H9 (cell line): ENCODE results near the gene GGT6. TPM values are rescaled to one million over a fixed set of nuclear protein-coding genes. Genes with fewer than 3 reads are reported as not detected.

Experiments
- DNase-seq: peaks from one replicate; pipeline ENCODE4 v3.0.0-alpha.2; 2017
- H2AFZ ChIP-seq: one replicate; pipeline ENCODE4 v1.6.1; 2013; ENCODE audit warnings: mild to moderate bottlenecking, low read length, control low read depth, moderate library complexity
- H2AK5ac ChIP-seq: 2 replicates; pipeline ENCODE4 v1.6.1; 2013; ENCODE audit warnings: low read length, control low read depth, mixed read lengths; ENCODE audit not compliant: insufficient read length
- H2BK120ac ChIP-seq: one replicate; pipeline ENCODE4 v1.6.1; 2013; ENCODE audit warnings: low read depth, mild to moderate bottlenecking, low read length, control low read depth, inconsistent platforms; ENCODE audit not compliant: poor library complexity, severe bottlenecking
- H2BK12ac ChIP-seq: 2 replicates; pipeline ENCODE4 v1.6.1; 2013; ENCODE audit warnings: low read length, control low read depth, mixed read lengths, low read depth; ENCODE audit not compliant: insufficient read length
- H2BK15ac ChIP-seq: 2 replicates; pipeline ENCODE4 v1.6.1; 2013; ENCODE audit warnings: low read depth, low read length, control low read depth
- H2BK20ac ChIP-seq: one replicate; pipeline ENCODE4 v1.6.1; 2013; ENCODE audit warnings: low read depth, mild to moderate bottlenecking, low read length, control low read depth, inconsistent platforms; ENCODE audit not compliant: poor library complexity, severe bottlenecking
- H2BK5ac ChIP-seq: 2 replicates; pipeline ENCODE4 v1.6.1; 2013; ENCODE audit warnings: low read length, control low read depth, mixed read lengths; ENCODE audit not compliant: insufficient read length
- H3K14ac ChIP-seq: 2 replicates; pipeline ENCODE4 v1.6.1; 2013; ENCODE audit warnings: low read length, control low read depth; ENCODE audit not compliant: insufficient read depth
- H3K18ac ChIP-seq: 2 replicates; pipeline ENCODE4 v1.6.1; 2013; ENCODE audit warnings: low read depth, mild to moderate bottlenecking, mixed read lengths, low read length, control low read depth; ENCODE audit not compliant: insufficient read length
- H3K23ac ChIP-seq: 2 replicates; pipeline ENCODE4 v1.6.1; 2013; ENCODE audit warnings: low read length, control low read depth, mixed read lengths, low read depth; ENCODE audit not compliant: insufficient read length
- H3K23me2 ChIP-seq: 2 replicates; pipeline ENCODE4 v1.6.1; 2013; ENCODE audit warnings: low read depth, mild to moderate bottlenecking, mixed read lengths, low read length, control low read depth; ENCODE audit not compliant: insufficient read length, poor library complexity, severe bottlenecking
- H3K27ac ChIP-seq: 2 replicates; pipeline ENCODE4 v1.5.1; 2013; ENCODE audit warnings: low read length, control low read depth, mixed read lengths, low read depth; ENCODE audit not compliant: insufficient read length
- H3K27me3 ChIP-seq: 2 replicates; pipeline ENCODE4 v1.6.1; 2013; ENCODE audit warnings: low read length, control low read depth, inconsistent platforms; ENCODE audit not compliant: insufficient read depth
- H3K4ac ChIP-seq: 2 replicates; pipeline ENCODE4 v1.6.1; 2013; ENCODE audit warnings: low read depth, mild to moderate bottlenecking, control low read depth, inconsistent platforms, low read length, moderate library complexity
- H3K4me1 ChIP-seq: 2 replicates; pipeline ENCODE4 v1.6.1; 2013; ENCODE audit warnings: low read length, control low read depth, inconsistent platforms; ENCODE audit not compliant: insufficient read depth
- H3K4me2 ChIP-seq: 2 replicates; pipeline ENCODE4 v1.6.1; 2013; ENCODE audit warnings: low read length, control low read depth, mixed read lengths; ENCODE audit not compliant: insufficient read length, insufficient read depth
- H3K56ac ChIP-seq: 2 replicates; pipeline ENCODE4 v1.6.1; 2013; ENCODE audit warnings: low read depth, mild to moderate bottlenecking, mixed read lengths, low read length, control low read depth; ENCODE audit not compliant: insufficient read length
- H3K79me1 ChIP-seq: 2 replicates; pipeline ENCODE4 v1.6.1; 2013; ENCODE audit warnings: low read depth, mild to moderate bottlenecking, moderate library complexity, low read length, control low read depth, inconsistent platforms; ENCODE audit not compliant: insufficient read depth, poor library complexity, severe bottlenecking
- H3K79me2 ChIP-seq: 2 replicates; pipeline ENCODE4 v1.6.1; 2013; ENCODE audit warnings: low read length, control low read depth, inconsistent platforms; ENCODE audit not compliant: insufficient read depth
- H3K9ac ChIP-seq: 2 replicates; pipeline ENCODE4 v1.6.1; 2013; ENCODE audit warnings: low read length, control low read depth, mixed read lengths; ENCODE audit not compliant: insufficient read length; ENCODE audit errors: extremely low read depth
- H3K9me3 ChIP-seq: one replicate; pipeline ENCODE4 v1.6.1; 2013; ENCODE audit warnings: low read depth, low read length, inconsistent platforms; ENCODE audit not compliant: control insufficient read depth
- H3T11ph ChIP-seq: one replicate; pipeline ENCODE4 v1.6.1; 2013; ENCODE audit warnings: mild to moderate bottlenecking, low read length, control low read depth, inconsistent platforms
- H4K20me1 ChIP-seq: one replicate; pipeline ENCODE4 v1.6.1; 2013; ENCODE audit not compliant: control insufficient read depth, insufficient read length, insufficient read depth
- H4K5ac ChIP-seq: 2 replicates; pipeline ENCODE4 v1.6.1; 2013; ENCODE audit warnings: low read depth, mild to moderate bottlenecking, mixed read lengths, low read length, control low read depth; ENCODE audit not compliant: insufficient read length
- H4K8ac ChIP-seq: replicated peaks from 2 replicates; pipeline ENCODE4 v1.6.1; 2013; ENCODE audit warnings: low read length, control low read depth, mixed read lengths, low read depth; ENCODE audit not compliant: insufficient read length
- H4K91ac ChIP-seq: 2 replicates; pipeline ENCODE4 v1.6.1; 2013; ENCODE audit warnings: low read depth, mild to moderate bottlenecking, moderate library complexity, mixed read lengths, low read length, control low read depth; ENCODE audit not compliant: insufficient read length
- H3K27ac Mint-ChIP-seq, 3 experiments: 2 replicates in 2 of 3; 3 replicates in 1 of 3; pipeline ENCODE4 v1.8.0; 2020 to 2021; ENCODE audit warnings: mixed read lengths in 3 of 3, mild to moderate bottlenecking in 1 of 3, moderate library complexity in 1 of 3
- H3K27me3 Mint-ChIP-seq: 2 replicates; pipeline ENCODE4 v1.8.0; 2021; ENCODE audit warnings: low read depth, mild to moderate bottlenecking, moderate library complexity, mixed read lengths
- H3K36me3 Mint-ChIP-seq, 3 experiments: 2 replicates in 2 of 3; 3 replicates in 1 of 3; pipeline ENCODE4 v1.8.0; 2020 to 2021; ENCODE audit warnings: low read depth in 3 of 3, mixed read lengths in 3 of 3; ENCODE audit not compliant: insufficient read depth in 1 of 3
- H3K4me1 Mint-ChIP-seq, 2 experiments: 2 replicates each; pipeline ENCODE4 v1.8.0; 2020; ENCODE audit warnings: mixed read lengths in 2 of 2
- H3K4me3 Mint-ChIP-seq, 2 experiments: 2 replicates in 1 of 2; 3 replicates in 1 of 2; pipeline ENCODE4 v1.8.0; 2020 to 2021; ENCODE audit warnings: mild to moderate bottlenecking in 2 of 2, mixed read lengths in 2 of 2, moderate library complexity in 1 of 2
- H3K9me3 Mint-ChIP-seq, 2 experiments: 2 replicates in 1 of 2; 3 replicates in 1 of 2; pipeline ENCODE4 v1.8.0; 2020; ENCODE audit warnings: mild to moderate bottlenecking in 2 of 2, mixed read lengths in 2 of 2, moderate library complexity in 1 of 2
- CTCF ChIP-seq: fragments of 200-600 bp; sonication (generic); conservative IDR thresholded peaks from 3 replicates; pipeline ENCODE4 v1.8.0; 2021; ENCODE audit warnings: antibody characterized with exemption, mild to moderate bottlenecking
- WGBS: extraction: QIAGEN DNeasy Blood & Tissue Kit; methylation state at CpG from one replicate; pipeline ENCODE4 v1.1.7; 2013; ENCODE audit warnings: missing lambda C conversion rate, low lambda C conversion rate, mixed read lengths; ENCODE audit not compliant: insufficient read length; ENCODE audit errors: extremely low coverage; 5-methylcytosine and 5-hydroxymethylcytosine counted together
- total RNA-seq: library from RNA; stranded (reverse); gene quantifications from 2 replicates; pipeline ENCODE4 v1.2.1, GENCODE V29; 2021

GGT6 gene
- total RNA-seq, 1 experiment from 2014 or later: 0.17 TPM

DNA sequence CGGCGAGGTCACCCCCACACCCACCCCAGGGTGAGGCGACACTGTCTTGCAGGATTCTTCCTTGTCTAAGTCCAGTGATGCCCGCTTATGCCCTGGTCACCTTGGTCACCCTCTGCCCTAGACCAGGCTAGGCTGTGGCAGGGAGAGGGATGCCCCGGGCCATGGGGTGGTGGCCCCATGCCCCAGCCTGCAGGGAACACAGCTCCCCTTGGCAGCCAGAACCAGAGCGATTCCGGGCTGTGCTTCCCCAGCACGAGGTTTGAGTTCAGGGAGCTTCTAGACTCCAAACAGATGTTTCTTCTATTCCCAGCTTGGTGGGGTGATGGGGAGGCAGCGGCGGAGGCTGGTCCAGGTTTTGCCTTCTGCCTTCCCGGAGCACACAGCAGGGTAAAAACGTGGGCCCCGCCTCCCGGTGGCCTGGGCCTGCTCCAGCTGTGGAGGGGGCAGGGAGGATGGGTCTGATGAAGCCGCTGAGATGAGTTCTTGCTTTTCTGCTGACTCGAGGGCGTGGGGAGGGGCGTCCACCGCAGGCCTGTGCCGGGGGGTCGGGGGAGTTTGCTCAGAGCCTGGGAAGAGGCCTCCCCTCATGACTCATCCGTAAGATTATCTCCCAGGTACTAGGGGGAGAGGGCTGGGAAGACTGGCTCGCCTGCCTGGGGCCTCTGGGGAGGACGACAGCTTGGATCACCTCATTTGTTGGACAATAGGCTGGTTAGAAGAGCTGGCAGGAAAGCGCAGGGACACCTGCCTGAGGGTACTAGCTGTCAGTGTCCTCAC lies 39.3 kb upstream of the GGT6 start:
- no peak overlapping the region for H2AFZ ChIP-seq
- no peak overlapping the region for H2BK120ac ChIP-seq
- Mint-ChIP-seq H3K27ac (peak overlapping the region in 2 of 3 experiments; percentile 75 to 90; a peak in 5 of 7 replicates), H3K4me1 (peaks cover 31 to 48% of the 10 kb centered on the region in 2 experiments), H3K36me3 (peaks cover 0 to 4% (median 0%) of the 10 kb centered on the region in 3 experiments; a peak in 1 of 7 replicates), H3K4me3 (peak overlapping the region; percentile 51 to 61), H3K27me3 (peaks cover 15% of the 10 kb centered on the region), H3K9me3 (peaks cover 0 to 2% of the 10 kb centered on the region in 2 experiments; a peak in 2 of 5 replicates)
- H3K79me1 ChIP-seq: no peaks in the 10 kb centered on the region
- H3K14ac ChIP-seq: peak overlapping the region; percentile 55; the same call in 1 of the 2 replicates
- H3K4me2 ChIP-seq: peak overlapping the region; percentile 27
- no peaks in the 10 kb centered on the region for H3K9me3 ChIP-seq
- no peak overlapping the region for H3T11ph ChIP-seq
- no peak overlapping the region for H2BK5ac ChIP-seq
- peaks cover 3% of the 10 kb centered on the region; the same call in 1 of the 2 replicates for H3K4me1 ChIP-seq
- no peak overlapping the region for H3K9ac ChIP-seq
- H4K91ac ChIP-seq: no peak overlapping the region
- H2BK12ac ChIP-seq: no peak overlapping the region
- no CpG with 5 or more reads among the region's 25 CpGs for whole genome bisulfite sequencing
- H3K27ac ChIP-seq: no peak overlapping the region
- no peak overlapping the region for H3K23ac ChIP-seq
- H3K79me2 ChIP-seq: no peaks in the 10 kb centered on the region
- no peak overlapping the region for H2BK15ac ChIP-seq
- H2AK5ac ChIP-seq: no peak overlapping the region
- H3K23me2 ChIP-seq: no peaks in the 10 kb centered on the region
- H4K20me1 ChIP-seq: no peaks in the 10 kb centered on the region
- DNase-seq: peak; percentile 94
- no peak overlapping the region for H3K4ac ChIP-seq
- TF ChIP-seq CTCF: no peak
- no peak overlapping the region for H3K56ac ChIP-seq
- H4K8ac ChIP-seq: no peak overlapping the region
- no peak overlapping the region for H2BK20ac ChIP-seq
- H3K27me3 ChIP-seq: no peaks in the 10 kb centered on the region
- H3K18ac ChIP-seq: no peak overlapping the region
- H4K5ac ChIP-seq: no peak overlapping the region
